HCT116 (cell line): ENCODE results near the gene NAT16. TPM values are rescaled to one million over a fixed set of nuclear protein-coding genes. Genes with fewer than 3 reads are reported as not detected.

Source experiments
- ATAC-seq: fragments of 200-7000 bp; cut with Tn5 transposase; 2 replicates; pipeline ENCODE4 v1.9.1; 2020; ENCODE audit warnings: mild to moderate bottlenecking, moderate library complexity
- BruUV-seq: library from RNA; stranded (reverse); fragments of 400-500 nt; replicated peaks from 2 replicates; lab custom pipeline; 2021; lab: Mats Ljungman, UMichigan
- CTCF ChIA-PET: fragments of 300-600 bp; sonication (Branson Sonifier 250); formaldehyde crosslinking; loops from one replicate; lab custom pipeline; 2021; ENCODE audit warnings: antibody characterized with exemption; lab: Charles Lee
- POLR2A ChIA-PET: fragments of 300-600, 350-600 bp; sonication (Branson Sonifier 250); formaldehyde crosslinking; loops from one replicate; lab custom pipeline; 2021; ENCODE audit warnings: antibody characterized with exemption; lab: Charles Lee
- RAD21 ChIA-PET, 2 experiments: fragments of 300-600 bp; sonication (Branson Sonifier 250); formaldehyde crosslinking; loops; one replicate each; lab custom pipeline; 2023; ENCODE audit warnings: low total read pairs in 2 of 2; ENCODE audit not compliant: uncharacterized antibody in 2 of 2, unreplicated experiment in 2 of 2, low non-redundant PET in 1 of 2; lab: Charles Lee
- DNase-seq: peaks from one replicate; pipeline ENCODE4 v3.0.0-alpha.2; 2010; ENCODE audit warnings: low read depth, low spot score
- H2AFZ ChIP-seq: fragments of 200-600 bp; shearing (Covaris generic), sonication (generic); 2 replicates; pipeline ENCODE4 v1.6.1; 2017; ENCODE audit warnings: low read depth, mixed run types, mixed read lengths, antibody characterized with exemption, low read length; ENCODE audit not compliant: poor library complexity, severe bottlenecking
- H3K27ac ChIP-seq: 2 replicates; pipeline ENCODE4 v1.5.1; 2012; ENCODE audit warnings: low read depth, low read length
- H3K27me3 ChIP-seq: fragments of 200-600 bp; sonication (generic); 2 replicates; pipeline ENCODE4 v1.6.1; 2016; ENCODE audit warnings: mixed run types, low read length, mixed read lengths; ENCODE audit not compliant: insufficient read depth
- H3K36me3 ChIP-seq, 2 experiments: fragments of 200-500 bp in 1 of 2; fragments of 200-600 bp in 1 of 2; sonication (Bioruptor generic) in 1 of 2; sonication (generic) in 1 of 2; 2 replicates each; pipeline versions ENCODE4 v1.5.1 to v1.6.1; 2014 to 2016; ENCODE audit warnings: low read length in 2 of 2, inconsistent platforms in 1 of 2, mixed read lengths in 1 of 2, mixed run types in 1 of 2; ENCODE audit not compliant: insufficient read depth in 2 of 2, control insufficient read depth in 1 of 2
- H3K4me1 ChIP-seq, 2 experiments: fragments of 200-600 bp in 1 of 2; sonication (generic) in 1 of 2; 2 replicates each; pipeline versions ENCODE4 v1.5.1 to v1.6.1; 2012 to 2017; ENCODE audit warnings: low read length in 2 of 2, inconsistent platforms in 1 of 2, mild to moderate bottlenecking in 1 of 2, mixed read lengths in 1 of 2, mixed run types in 1 of 2, moderate library complexity in 1 of 2; ENCODE audit not compliant: insufficient read depth in 2 of 2, control insufficient read depth in 1 of 2
- H3K4me2 ChIP-seq: fragments of 200-600 bp; sonication (generic); 2 replicates; pipeline ENCODE4 v1.6.1; 2017; ENCODE audit warnings: mixed run types, low read length, mixed read lengths
- H3K4me3 ChIP-seq, 2 experiments: fragments of 200-600 bp in 1 of 2; sonication (generic) in 1 of 2; replicated peaks in 1 of 2; 2 replicates each; pipeline ENCODE4 v1.5.1; 2011 to 2016; ENCODE audit warnings: low read length in 2 of 2, control low read depth in 1 of 2, low read depth in 1 of 2, mild to moderate bottlenecking in 1 of 2, mixed read lengths in 1 of 2, mixed run types in 1 of 2
- H3K79me2 ChIP-seq: fragments of 200-600 bp; sonication (generic); 2 replicates; pipeline ENCODE4 v1.6.1; 2017; ENCODE audit warnings: mild to moderate bottlenecking, mixed run types, low read length, moderate library complexity, mixed read lengths; ENCODE audit not compliant: insufficient read depth
- H3K9ac ChIP-seq: fragments of 200-600 bp; sonication (generic); 2 replicates; pipeline ENCODE4 v1.6.1; 2016; ENCODE audit warnings: low read length, mixed read lengths
- H3K9me2 ChIP-seq: fragments of 200-600 bp; sonication (generic), shearing (Covaris generic); 2 replicates; pipeline ENCODE4 v1.6.1; 2017; ENCODE audit warnings: mixed run types, mild to moderate bottlenecking, moderate library complexity; ENCODE audit not compliant: insufficient read depth
- H3K9me3 ChIP-seq, 2 experiments: fragments of 200-500 bp in 1 of 2; fragments of 200-600 bp in 1 of 2; sonication (Bioruptor generic) in 1 of 2; sonication (generic) in 1 of 2; 2 replicates each; pipeline ENCODE4 v1.6.1; 2014 to 2017; ENCODE audit warnings: low read length in 2 of 2, mixed read lengths in 2 of 2, inconsistent platforms in 1 of 2, low read depth in 1 of 2, mild to moderate bottlenecking in 1 of 2, mixed run types in 1 of 2, moderate library complexity in 1 of 2; ENCODE audit not compliant: control insufficient read depth in 1 of 2, insufficient read depth in 1 of 2
- H4K20me1 ChIP-seq: fragments of 200-600 bp; sonication (generic), shearing (Covaris generic); 2 replicates; pipeline ENCODE4 v1.6.1; 2017; ENCODE audit warnings: mixed run types, mild to moderate bottlenecking, moderate library complexity; ENCODE audit not compliant: insufficient read depth
- CBX3 ChIP-seq: IDR thresholded peaks from 2 replicates; pipeline ENCODE4 v1.6.1; 2012; ENCODE audit warnings: low read depth
- EGR1 ChIP-seq: IDR thresholded peaks from 2 replicates; pipeline ENCODE4 v1.6.1; 2012; ENCODE audit warnings: low read depth
- ELF1 ChIP-seq: IDR thresholded peaks from 2 replicates; pipeline ENCODE4 v1.6.1; 2012; ENCODE audit warnings: low read depth, borderline replicate concordance
- EZH2 ChIP-seq: fragments of 200-600 bp; sonication (generic); IDR thresholded peaks from 2 replicates; pipeline ENCODE4 v1.6.1; 2017; ENCODE audit warnings: antibody characterized with exemption, mixed run types
- EZH2phosphoT487 ChIP-seq: fragments of 200-600 bp; IDR thresholded peaks from 2 replicates; pipeline ENCODE4 v1.6.1; 2018; ENCODE audit warnings: antibody characterized with exemption, borderline replicate concordance
- FOSL1 ChIP-seq: IDR thresholded peaks from 2 replicates; pipeline ENCODE4 v1.6.1; 2012; ENCODE audit warnings: low read depth
- POLR2A ChIP-seq: IDR thresholded peaks from 2 replicates; pipeline ENCODE4 v1.7.0; 2011; ENCODE audit warnings: borderline replicate concordance; ENCODE audit not compliant: insufficient read depth, insufficient read length; ENCODE audit errors: extremely low read depth
- POLR2AphosphoS5 ChIP-seq: IDR thresholded peaks from 2 replicates; pipeline ENCODE4 v1.6.1; 2011; ENCODE audit warnings: mild to moderate bottlenecking, low read depth, low read length, moderate library complexity
- RAD21 ChIP-seq: IDR thresholded peaks from 2 replicates; pipeline ENCODE4 v1.6.1; 2012; ENCODE audit warnings: low read depth, mild to moderate bottlenecking
- TCF7L2 ChIP-seq: IDR thresholded peaks from 2 replicates; pipeline ENCODE4 v1.7.0; 2011; ENCODE audit warnings: borderline replicate concordance, inconsistent platforms; ENCODE audit not compliant: insufficient read depth, insufficient read length; ENCODE audit errors: extremely low read depth
- YY1 ChIP-seq: IDR thresholded peaks from 2 replicates; pipeline ENCODE4 v1.6.1; 2011; ENCODE audit warnings: low read length, low read depth, moderate library complexity, mild to moderate bottlenecking; ENCODE audit not compliant: insufficient replicate concordance; ENCODE audit errors: extremely low read depth
- ZNF274 ChIP-seq: fragments of 200-500 bp; sonication (Bioruptor generic); IDR thresholded peaks from 2 replicates; pipeline ENCODE4 v1.6.1; 2014; ENCODE audit warnings: mild to moderate bottlenecking, low read depth, low read length, inconsistent platforms
- intact Hi-C: fragments of 100-400 bp; cut with micrococcal nuclease; formaldehyde crosslinking; loops from 2 replicates; pipeline ENCODE4 v1.10.0; 2022
- total RNA-seq: library from RNA; stranded (reverse); gene quantifications from one replicate; pipeline ENCODE4 v1.2.1, GENCODE V29; 2021; ENCODE audit not compliant: unreplicated experiment
- TF ChIP-seq, protein P1 (sequence below): IDR thresholded peaks from 2 replicates; pipeline ENCODE4 v1.6.1; 2012
- TF ChIP-seq, protein P2 (sequence below): IDR thresholded peaks from 2 replicates; pipeline ENCODE4 v1.6.1; 2012

Gene NAT16
- total RNA-seq, 1 experiment from 2014 or later: 2.0 TPM

DNA sequence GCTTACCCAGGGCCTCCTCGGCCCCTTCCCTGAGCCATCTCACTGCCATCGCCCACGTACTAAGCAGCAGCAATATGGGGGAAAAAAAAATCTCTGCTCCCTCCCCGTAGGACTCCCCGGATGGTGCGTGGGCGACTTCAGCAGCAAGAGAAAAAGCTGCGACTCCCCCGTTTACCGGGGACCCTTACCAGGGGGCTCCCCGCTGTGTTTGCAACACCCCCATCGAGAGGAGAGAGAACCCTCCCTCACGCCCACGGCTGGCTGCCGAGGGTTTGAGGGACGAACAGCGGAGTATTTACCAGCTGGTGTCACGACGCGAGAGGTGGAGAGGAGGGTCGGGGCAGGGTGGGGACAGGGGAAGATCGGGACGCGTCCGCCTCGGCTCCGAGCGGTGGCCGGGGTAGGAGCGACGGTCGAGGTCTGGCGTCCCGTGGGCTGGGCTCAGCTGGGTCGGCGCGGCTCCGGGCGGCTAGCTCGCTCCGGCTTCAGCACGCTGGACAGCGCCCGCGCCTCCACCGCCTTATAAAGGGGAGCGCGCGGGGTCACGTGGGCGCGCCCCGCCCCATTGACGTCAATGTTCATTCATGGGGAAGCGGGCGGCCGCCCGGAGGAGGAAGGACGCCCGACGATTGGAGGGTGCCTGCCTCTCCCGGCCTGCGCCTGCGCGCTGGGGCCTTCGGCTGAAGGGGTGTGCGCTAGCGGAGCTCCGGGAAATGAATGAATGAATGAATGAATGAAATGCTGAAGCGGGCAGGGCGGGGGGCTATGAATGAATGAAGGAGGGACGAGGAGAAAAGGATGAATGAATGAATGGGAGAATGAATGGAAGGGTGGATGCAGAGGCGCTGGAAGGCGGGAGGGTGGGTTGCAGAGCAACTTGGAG, 14.8 kb downstream of the NAT16 start, which contains the start of gene VGF:
TSS of gene VGF (minus strand) at position 495 of the 883 bp plus-strand sequence. CDS start 726 bp downstream, outside the sequence.
- TSS peak; percentile 50 for BruUV-seq
- Histone ChIP-seq H4K20me1 (no peaks in the 10 kb centered on the region), H3K4me3 (peak within 1 kb of the TSS; percentile 73 to 78), H3K4me2 (peak within 1 kb of the TSS; percentile 80), H3K36me3 (no peaks in the 10 kb centered on the region), H2AFZ (no peak within 1 kb of the TSS), H3K27me3 (no peaks in the 10 kb centered on the region), H3K9ac (peak within 1 kb of the TSS; percentile 78), H3K79me2 (peaks cover 8% of the 10 kb centered on the region; the same call in 1 of the 2 replicates), H3K27ac (peak within 1 kb of the TSS; percentile 97; the same call in 1 of the 2 replicates), H3K4me1 (peaks cover 59 to 97% of the 10 kb centered on the region in 2 experiments), H3K9me2 (no peaks in the 10 kb centered on the region), H3K9me3 (no peaks in the 10 kb centered on the region)
- no peak for TF ChIP-seq ZNF274
- TF ChIP-seq FOSL1: no peak
- no peak for TF ChIP-seq EZH2phosphoT487
- peak; percentile 47 for TF ChIP-seq TCF7L2
- TF ChIP-seq, protein P1, sequence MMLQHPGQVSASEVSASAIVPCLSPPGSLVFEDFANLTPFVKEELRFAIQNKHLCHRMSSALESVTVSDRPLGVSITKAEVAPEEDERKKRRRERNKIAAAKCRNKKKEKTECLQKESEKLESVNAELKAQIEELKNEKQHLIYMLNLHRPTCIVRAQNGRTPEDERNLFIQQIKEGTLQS: no peak
- peak; percentile 70 for TF ChIP-seq YY1
- peak; percentile 77 for TF ChIP-seq POLR2AphosphoS5
- TF ChIP-seq ELF1: no peak
- no peak for TF ChIP-seq RAD21
- TF ChIP-seq EZH2: no peak
- peak; percentile 24 for TF ChIP-seq POLR2A
- TF ChIP-seq, protein P2, sequence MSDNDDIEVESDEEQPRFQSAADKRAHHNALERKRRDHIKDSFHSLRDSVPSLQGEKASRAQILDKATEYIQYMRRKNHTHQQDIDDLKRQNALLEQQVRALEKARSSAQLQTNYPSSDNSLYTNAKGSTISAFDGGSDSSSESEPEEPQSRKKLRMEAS: no peak
- TF ChIP-seq EGR1: no peak
- no peak for TF ChIP-seq CBX3
- ChIA-PET RAD21 (interaction anchor here (0.5 to 1.2 kb wide), 4 partner anchors 9 to 21 kb away, joined by 3 to 5 read pairs (median 3); no protein-coding TSS in a partner anchor), CTCF (interaction anchor here (0.7 to 3.0 kb wide), 6 partner anchors 8 to 199 kb away, joined by 3 to 16 read pairs (median 4); no protein-coding TSS in a partner anchor), POLR2A (interaction anchor here (0.7 to 2.5 kb wide), 12 partner anchors 9 to 290 kb away, joined by 3 to 23 read pairs (median 7); partner anchors contain the start of genes PLOD3, SERPINE1, SRRT and ZNHIT1)
- DNase-seq (peak; percentile 83), ATAC-seq (peak; percentile 65)
- intact Hi-C loops: no loop called here
